Left ventricle myocardium superior (tissue), 1 donor: Measurements from ENCODE around the gene KLHDC10. TPM values are rescaled to one million over a fixed set of nuclear protein-coding genes. Genes with fewer than 3 reads are reported as not detected.
"Not testable (repeated sequence)": the region's sequence is repeated elsewhere in the genome, so short reads cannot be mapped to it uniquely, and the experiment has no call there.

Experiments
- ATAC-seq: fragments of 200-7000 bp; cut with Tn5 transposase; one replicate; pipeline ENCODE4 v1.9.1; 2020; ENCODE audit warnings: mild to moderate bottlenecking, moderate library complexity
- DNase-seq: peaks from one replicate; pipeline ENCODE4 v3.0.0-alpha.2; 2020
- intact Hi-C: fragments of 100-400 bp; cut with micrococcal nuclease; formaldehyde crosslinking; loops from one replicate; pipeline ENCODE4 v1.11.0; 2022
- total RNA-seq: library from RNA; stranded (reverse); fragmentation: NEBNext Ultra II Directional; extraction: Animal tissue kit (Norgen Biotek cat#: 25700); gene quantifications from one replicate; pipeline ENCODE4 v1.2.1, GENCODE V29; 2021
- donor health status: DM: no; HTN: yes; CAD: no; lungs with severe emphysema.

KLHDC10 gene
- total RNA-seq, 1 donor from 2014 or later: 24.3 TPM

DNA sequence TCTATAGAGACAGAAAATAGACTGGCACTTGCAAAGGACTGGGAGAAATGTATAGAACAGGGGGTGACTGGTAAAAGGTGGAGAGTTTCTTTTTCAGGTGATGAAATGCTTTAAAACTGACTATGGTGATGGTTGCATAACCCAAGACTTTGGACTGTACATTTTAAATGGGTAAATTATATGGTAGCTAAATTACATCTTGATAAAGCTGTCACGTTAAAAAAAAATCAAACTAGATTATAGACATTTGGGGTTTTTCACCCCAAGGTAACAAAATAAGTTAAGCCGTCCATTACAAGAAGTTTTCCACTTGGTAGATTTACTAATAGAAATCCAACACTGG is 110.9 kb downstream of the KLHDC10 start:
- intact Hi-C loops: no loop called here
- DNase-seq: no peak
- no peak for ATAC-seq

DNA sequence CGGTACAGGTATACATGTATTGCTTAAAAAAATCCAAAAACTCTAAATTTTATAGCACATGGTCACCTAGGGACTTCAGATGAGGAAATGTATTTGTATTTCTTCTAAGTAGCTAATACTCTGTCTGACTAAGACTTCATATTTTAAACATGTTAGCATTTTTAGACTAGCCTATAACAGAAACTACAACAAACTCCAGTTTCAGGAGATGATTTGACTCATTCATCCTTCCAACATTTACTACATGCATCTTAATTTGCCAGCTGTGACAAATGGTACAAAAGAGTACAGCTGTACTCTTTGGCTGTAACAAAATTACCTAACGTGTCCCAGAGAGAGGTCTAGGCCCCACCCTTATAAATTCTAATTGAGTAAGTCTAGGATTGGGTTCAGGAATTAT is 112.7 kb downstream of the KLHDC10 start:
- ATAC-seq (no peak), DNase-seq (no peak)
- intact Hi-C loops: no loop called here

DNA sequence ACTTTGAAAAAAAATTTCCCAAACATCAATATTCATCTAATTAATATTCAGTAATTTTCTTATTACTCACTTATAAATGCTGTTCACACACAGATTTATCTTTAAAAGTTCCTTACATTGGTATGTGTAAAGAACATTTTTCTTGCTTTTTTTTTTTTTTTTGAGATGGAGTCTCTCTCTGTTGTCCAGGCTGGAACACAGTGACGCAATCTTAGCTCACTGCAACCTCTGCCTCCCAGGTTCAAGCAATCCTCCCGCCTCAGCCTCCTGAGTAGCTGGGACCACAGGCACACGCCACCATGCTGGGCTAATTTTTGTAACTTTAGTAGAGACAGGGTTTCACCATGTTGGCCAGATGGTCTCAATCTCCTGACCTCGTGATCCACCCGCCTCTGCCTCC is 114.0 kb downstream of the KLHDC10 start:
- intact Hi-C loops, DNase-seq, ATAC-seq: not testable (repeated sequence)

Other genes starting within 250 kb of the KLHDC10 start
- 121 TPM for gene UBE2H, start 117.6 kb upstream of the KLHDC10 start, total RNA-seq
- 20.8 TPM for gene ZC3HC1, start 19.2 kb upstream of the KLHDC10 start, total RNA-seq
- 9.2 TPM for gene TMEM209, start 134.9 kb downstream of the KLHDC10 start, total RNA-seq
- gene SSMEM1, start 137.3 kb downstream of the KLHDC10 start, total RNA-seq: not detected
- gene CPA2, start 196.3 kb downstream of the KLHDC10 start, total RNA-seq: not detected
- 0.77 TPM for gene CPA4, start 222.6 kb downstream of the KLHDC10 start, total RNA-seq